ENCODE results near the gene NEGR1. TPM values are rescaled to one million over a fixed set of nuclear protein-coding genes. Genes with fewer than 3 reads are reported as not detected.

The NEGR1 gene
- total and polyA plus RNA-seq, 9 of the 15 experiments (the other 6 are each of a cell fraction or from before 2014, with no cell fraction given) = not detected

- ChIA-PET POLR2A (no interaction called here), CTCF (ENCODE audit: low intra/inter-chr PET ratio) (no interaction called here)
- in situ Hi-C loops (cut with MboI) = no loop called here
- BruUV-seq (replicated peaks) = no TSS peak
- ATAC-seq = no peak
- Histone ChIP-seq H3K36me3 (ENCODE audit: control insufficient read depth, insufficient read depth, low read length) (no peaks in the 10 kb centered on the region), H3K9me3 (replicated peaks; ENCODE audit: control insufficient read depth, insufficient read depth, low read depth, low read length) (0 out of 2 replicates have a peak, but pooled peaks cover 2% of the 10 kb centered on the region), H3K4me2 (ENCODE audit: insufficient read depth, low read length) (no peak overlapping the region), H3K4me3 (no peak overlapping the region), H3K9ac (ENCODE audit: insufficient read depth in 1 of 2, low read depth in 2 of 2, low read length in 2 of 2) (no peak overlapping the region), H3K27me3 (ENCODE audit: control insufficient read depth in 2 of 2, insufficient read depth in 2 of 2, low read length in 2 of 2) (no peaks in the 10 kb centered on the region), H3K27ac (ENCODE audit: extremely low read depth, low read depth, low read length) (no peak overlapping the region), H2AFZ (ENCODE audit: low read depth, low read length) (no peak overlapping the region), H3K9me1 (ENCODE audit: control insufficient read depth, insufficient read depth, low read length) (no peaks in the 10 kb centered on the region), H3K79me2 (ENCODE audit: control insufficient read depth, insufficient read depth, low read length) (no peaks in the 10 kb centered on the region), H3K4me1 (replicated peaks in 1 of 2; ENCODE audit: control insufficient read depth in 2 of 2, insufficient read depth in 2 of 2, low read length in 2 of 2) (no peaks in the 10 kb centered on the region), H4K20me1 (replicated peaks; ENCODE audit: control insufficient read depth, insufficient read depth, low read length) (no peaks in the 10 kb centered on the region)
- WGBS (ENCODE audit: insufficient coverage, low coverage, missing lambda C conversion rate) = 0% methylated on average over 2 of the region's 2 CpGs
- intact Hi-C loops (cut with micrococcal nuclease) = no loop called here
- TF ChIP-seq XRCC4 (IDR thresholded peaks at IDR 0.05; ENCODE audit: extremely low read depth, insufficient read depth, insufficient read length) = no peak
- no peak for TF ChIP-seq CBFB (CRISPR knock-in tag; IDR thresholded peaks at IDR 0.05)
- no peak for TF ChIP-seq ZNF197 (CRISPR knock-in tag; IDR thresholded peaks at IDR 0.05; ENCODE audit: low read depth)
- no peak for TF ChIP-seq COPS2 (conservative IDR thresholded peaks at IDR 0.05)
- TF ChIP-seq CTCF (IDR thresholded peaks at IDR 0.05 in 2 of 3, conservative IDR thresholded peaks at IDR 0.05 in 1 of 3; ENCODE audit: insufficient read depth in 2 of 3, low read depth in 1 of 3, low read length in 3 of 3) = no peak
- TF ChIP-seq KAT2B (IDR thresholded peaks at IDR 0.05; ENCODE audit: low read depth, low read length) = no peak
- TF ChIP-seq CREM (IDR thresholded peaks at IDR 0.05; ENCODE audit: low read depth) = no peak
- no peak for TF ChIP-seq ZSCAN32 (CRISPR knock-in tag; IDR thresholded peaks at IDR 0.05)
- no peak for FAIRE-seq
- DNase-seq (ENCODE audit: extremely low read depth in 1 of 4, low spot score in 3 of 4) = no peak
These were observed 188.1 kb downstream of the NEGR1 start for GRCh38 chr1:72094209-72094608.
